Activated CD8-positive, alpha-beta memory T cell treated with anti-CD3 and anti-CD28 coated beads, Interleukin-2, amount 50 U/mL, for 48 hours (primary cell): ENCODE data around the gene DGKB.

Experiments used
- DNase-seq: peaks from one replicate; pipeline ENCODE4 v3.0.0-alpha.2; 2020

DGKB gene

DNA sequence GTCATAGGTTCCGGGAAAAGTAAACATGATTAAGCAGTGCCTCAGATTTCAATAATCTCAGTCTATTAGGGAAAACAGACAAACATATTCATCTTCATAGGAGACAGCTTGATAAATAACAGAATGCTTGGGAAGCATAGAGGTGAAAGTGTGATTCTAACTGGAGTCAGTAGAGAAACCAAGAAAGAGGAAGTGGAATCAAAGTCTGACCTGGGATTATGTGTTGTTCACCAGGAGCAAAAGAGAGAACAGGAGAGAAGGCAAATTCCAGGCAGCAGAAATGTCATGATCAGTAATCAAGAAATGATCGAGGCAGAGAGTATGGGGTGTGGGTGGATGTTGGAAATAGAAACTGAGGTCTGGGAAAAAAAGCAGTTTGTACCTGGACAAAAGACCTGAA, 43.7 kb downstream of the DGKB start:
- DNase-seq: no peak

DNA sequence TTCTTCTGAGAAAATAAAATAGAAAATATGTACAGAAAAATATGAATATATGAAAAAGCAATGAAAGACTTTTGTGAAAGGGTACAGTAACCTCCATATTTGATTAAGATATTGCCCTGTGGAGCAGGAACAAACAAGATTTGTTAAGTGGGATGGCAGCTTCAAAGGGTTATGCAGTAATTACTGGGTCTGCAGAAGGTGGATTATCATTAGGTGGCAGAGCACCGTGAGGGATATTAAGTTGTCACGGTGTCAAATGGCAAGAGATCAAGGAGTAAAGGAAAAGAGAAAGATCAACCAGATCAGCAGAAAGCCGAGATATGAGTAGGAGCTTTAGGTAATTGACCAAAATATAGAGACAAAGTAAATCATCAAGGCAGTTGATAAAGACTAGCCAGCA, 44.1 kb downstream of the DGKB start:
- DNase-seq: no peak

DNA sequence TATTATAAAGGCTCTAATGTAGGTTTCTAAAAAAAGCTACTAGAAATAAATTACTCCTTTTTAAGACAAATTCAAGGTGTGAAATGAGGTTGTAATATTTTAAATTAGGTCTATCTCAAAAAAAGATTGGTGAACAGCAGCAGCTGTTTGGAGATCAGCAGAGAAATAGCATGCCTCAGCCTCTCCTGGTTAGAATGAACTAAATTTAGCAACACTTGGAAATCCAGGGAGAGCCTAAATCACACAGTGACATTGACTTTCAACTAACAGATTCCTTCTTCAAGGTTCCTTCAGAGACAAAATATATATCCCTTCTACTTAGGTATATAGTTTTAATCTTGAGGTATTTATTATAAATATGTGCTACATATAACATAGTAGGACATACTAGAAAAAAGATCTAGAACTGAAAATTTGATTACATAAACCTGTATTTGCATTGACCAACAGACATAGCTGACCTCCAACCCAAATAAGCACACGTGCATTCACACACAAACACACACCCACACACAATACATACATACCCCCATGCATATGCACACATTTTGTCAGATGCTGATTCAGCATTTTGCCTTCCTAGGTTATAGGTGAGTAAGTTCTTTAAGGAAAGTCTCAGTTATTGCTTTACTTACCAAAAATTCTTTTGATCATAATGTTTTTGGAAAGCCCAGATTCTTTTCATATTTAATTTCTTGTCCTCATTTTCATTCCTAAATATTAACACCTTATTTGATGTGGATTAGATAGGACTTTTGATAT, 47.3 kb downstream of the DGKB start:
- DNase-seq: no peak

DNA sequence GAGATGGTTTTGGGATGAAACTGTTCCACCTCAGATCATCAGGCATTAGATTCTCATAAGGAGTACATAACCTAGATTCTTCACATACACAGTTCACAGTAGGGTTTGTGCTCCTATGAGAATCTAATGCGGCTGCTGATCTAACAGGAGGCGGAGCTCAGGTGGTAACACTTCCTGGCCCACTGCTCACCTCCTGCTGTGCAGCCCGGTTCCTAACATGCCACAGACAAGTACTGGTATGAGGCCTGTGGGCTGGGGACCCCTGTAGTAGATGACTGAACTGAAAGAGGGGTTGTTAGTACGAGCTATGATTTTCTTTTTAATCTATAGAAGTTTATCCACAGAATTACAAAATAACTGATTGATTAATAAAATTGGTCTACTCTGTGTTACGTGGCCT, 48.1 kb downstream of the DGKB start:
- DNase-seq: no peak

DNA sequence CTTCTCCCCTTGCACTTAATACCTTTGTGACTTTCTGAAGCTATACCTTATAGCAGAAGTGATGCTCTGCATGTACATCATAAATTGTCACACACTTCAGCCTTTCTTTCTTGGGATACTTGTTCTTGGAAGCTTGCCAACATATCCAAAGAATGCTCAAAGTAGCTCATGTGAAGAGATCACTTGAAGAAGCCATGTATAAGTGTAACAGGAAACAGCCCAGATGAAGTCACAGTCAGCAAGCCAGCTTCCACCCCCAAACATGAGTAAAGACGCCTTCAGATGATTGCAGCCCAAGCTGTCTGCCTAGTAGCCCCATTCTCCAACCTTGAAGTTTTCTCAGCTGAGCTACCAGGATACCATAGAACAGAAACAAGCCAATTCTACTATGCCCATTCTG, 50.9 kb downstream of the DGKB start:
- no peak for DNase-seq

DNA sequence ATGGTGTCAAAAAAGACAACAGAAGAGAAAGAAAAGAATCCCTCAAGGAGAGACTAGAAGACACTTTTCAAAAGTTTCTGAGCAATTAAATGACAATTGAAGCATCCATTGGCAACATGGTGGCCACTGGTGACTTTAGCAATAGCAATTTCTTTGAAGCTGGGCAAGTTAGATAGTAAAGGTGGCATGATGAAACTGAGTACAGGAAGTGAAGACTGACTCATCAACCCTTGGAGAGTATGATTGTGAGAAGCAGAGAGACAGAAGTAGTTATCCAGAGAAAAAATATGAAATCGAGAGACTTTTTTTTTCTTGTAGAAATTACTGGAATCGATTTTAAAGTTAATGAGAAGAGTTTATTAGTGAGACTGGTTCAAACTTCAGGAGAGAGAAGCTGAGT, 52.5 kb downstream of the DGKB start:
- no peak for DNase-seq

DNA sequence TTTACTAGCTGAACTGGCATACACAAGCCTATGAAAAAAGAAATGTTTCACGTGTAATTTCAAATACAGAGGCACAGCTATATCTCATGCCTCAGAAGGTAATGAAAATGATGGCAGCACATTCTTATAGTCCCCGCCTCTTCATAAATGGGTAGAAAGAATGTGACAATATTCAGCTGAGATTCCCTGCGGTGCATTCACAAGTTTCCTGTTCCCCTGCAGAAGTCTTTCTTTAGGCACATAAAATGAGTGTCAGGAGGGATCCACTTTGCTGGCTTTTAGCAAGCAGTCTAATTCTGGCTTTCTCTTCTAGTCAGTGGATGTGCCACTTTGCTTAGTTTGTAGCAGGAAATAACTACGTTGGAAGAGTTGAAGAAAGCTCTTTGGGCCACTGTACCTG, 56.1 kb downstream of the DGKB start:
- no peak for DNase-seq

DNA sequence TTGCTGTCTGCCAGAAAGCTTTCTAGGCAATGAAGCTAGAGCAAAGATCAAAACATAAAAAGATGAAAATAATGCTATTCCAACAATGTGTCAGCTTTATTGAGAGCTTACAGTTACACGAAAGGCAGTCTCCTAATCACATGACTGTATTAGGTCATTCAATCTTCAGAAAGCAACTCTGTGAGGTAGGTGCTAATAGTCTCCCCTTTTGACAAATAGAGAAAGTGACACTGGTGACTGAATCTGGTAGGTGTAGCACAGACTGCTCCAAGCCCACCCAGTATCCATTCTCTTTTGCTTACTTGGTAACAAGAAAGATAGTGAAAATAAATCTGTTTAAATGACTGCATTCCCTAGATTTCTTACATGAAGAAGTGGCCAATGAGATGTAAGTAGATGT, 58.8 kb downstream of the DGKB start:
- DNase-seq: no peak

DNA sequence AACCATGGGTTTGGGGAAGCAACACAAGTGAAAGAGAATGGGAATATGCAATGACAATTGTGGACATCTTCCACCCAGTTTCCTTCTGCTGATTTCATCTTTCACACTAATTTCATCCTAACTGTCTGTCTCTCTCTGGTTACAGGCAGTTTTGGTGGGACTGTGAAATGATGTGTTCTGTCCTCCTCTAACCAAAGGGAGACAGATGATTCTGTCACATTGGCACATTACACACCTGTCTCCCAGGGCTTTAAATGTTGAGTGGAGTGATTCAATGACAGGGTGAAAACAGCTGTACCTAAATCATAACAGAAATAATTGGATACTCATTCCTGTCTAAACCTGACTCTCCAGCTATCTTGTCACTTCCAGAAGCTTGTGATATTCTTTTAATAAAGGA, 60.0 kb downstream of the DGKB start:
- DNase-seq: no peak

DNA sequence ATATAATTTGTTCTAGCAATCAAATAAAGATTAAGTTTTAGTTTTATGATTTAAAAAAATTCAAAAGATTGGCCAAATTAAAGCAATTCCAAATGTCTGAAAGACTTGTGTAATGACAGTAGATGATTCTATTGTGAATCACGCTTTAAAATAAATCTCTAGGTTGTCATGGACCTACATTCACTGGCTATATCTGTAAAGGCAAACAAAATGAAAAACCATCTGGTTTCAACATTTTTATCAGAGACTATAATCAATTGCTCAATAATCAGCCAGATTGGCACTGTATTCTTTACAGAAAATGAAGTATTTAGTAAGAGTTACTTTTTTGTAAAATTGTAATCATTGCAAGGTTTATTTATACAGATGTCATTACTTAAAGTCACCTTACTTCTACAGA, 60.7 kb downstream of the DGKB start:
- DNase-seq: no peak

DNA sequence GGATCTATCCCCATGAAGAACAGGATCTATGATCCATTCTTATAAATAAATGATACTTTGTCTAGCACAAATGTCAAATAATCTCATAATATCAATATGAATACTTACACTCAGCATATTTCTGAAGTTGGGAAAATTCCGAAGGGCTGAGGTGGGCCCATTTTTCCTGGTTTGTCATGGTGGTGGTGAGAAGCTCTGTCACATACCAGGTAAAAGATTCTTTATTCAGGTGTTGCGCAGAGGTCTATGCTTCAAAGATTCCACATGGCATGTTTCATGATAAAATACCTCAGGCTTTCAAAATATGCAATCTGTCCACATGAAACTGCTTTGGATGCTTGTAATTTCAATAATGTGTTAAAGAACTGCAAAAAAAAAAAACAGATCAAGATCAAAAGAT, 61.5 kb downstream of the DGKB start:
- DNase-seq: no peak

DNA sequence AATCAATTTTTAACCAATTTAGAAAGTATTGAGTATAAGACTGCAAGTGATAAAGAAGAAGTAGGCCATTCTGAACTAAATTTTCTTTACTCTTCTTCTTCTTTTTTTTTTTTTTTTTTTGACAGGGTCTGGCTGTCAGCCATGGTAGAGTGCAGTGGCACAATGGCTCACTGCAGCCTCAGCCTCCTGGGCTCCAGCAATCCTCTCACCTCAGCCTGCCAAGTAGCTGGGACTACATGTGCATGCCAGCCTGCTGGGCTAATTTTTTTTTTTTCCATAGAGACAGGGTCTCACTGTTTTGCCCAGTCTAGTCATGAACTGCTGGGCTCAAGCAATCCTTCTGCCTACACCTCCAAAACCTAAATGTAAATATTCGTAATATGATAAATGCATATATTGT, 63.2 kb downstream of the DGKB start:
- no peak for DNase-seq

DNA sequence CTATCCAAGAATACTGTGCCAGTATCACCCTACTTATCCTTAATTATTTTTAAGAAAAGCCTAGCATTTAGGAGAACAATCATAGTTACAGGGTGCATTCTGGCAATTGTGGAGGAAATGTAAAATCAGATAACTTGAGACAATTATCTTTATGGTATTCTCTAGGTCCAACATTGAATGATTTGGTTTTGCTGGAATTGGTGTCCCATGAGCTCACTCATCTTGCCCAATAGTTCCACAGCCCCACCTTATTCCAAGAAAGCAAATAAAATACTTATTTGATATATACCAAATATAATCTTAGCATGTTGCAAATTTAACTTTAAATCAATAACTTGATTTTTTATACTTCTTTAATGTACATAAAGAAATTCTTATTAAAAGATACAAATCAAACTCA, 65.3 kb downstream of the DGKB start:
- no peak for DNase-seq

DNA sequence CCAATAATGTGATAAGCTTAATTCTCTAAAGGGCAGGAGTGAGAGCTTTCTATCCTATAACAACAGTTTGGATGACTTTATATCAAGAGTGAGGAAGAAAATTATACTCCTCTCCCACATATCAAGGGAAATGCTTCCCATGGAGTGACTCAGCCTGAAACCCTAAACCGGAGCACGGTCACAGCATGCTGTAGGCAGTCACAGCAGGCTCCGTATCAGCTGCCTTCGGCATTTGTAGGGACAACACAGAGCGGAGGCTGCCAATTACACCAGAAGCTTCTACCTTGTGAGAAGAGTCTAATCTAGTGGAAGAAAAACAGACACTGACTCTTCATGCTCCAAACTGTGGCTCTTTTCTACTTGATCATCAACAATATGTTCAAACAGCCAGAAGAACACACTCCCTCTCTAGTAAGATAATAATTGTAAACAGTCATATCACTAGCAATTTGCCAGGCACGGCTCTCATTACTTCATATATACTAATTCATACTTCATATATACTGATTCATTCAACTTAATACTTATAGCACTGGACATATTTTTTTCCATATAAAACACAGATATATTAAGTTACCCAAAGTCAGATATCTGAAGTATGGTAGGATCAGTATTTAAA, 65.9 kb downstream of the DGKB start:
- DNase-seq: no peak

DNA sequence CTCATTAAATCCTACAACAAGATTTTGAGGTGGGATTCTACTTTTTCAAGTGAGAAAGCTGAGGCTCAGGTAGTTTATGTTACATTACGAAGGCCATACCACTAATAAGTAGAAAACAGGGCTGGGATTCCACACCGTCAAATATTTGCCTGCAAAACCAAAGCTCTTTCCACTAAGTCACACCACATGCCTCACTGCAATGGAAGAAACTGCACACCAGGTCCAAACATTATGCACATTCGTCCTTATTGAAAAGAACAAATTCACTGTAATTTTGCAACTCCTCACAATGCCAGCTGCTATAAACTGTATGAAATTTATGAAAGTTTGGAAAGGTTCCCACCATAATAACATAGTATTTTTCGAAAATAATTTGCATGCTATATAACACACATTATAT, 66.5 kb downstream of the DGKB start:
- no peak for DNase-seq

DNA sequence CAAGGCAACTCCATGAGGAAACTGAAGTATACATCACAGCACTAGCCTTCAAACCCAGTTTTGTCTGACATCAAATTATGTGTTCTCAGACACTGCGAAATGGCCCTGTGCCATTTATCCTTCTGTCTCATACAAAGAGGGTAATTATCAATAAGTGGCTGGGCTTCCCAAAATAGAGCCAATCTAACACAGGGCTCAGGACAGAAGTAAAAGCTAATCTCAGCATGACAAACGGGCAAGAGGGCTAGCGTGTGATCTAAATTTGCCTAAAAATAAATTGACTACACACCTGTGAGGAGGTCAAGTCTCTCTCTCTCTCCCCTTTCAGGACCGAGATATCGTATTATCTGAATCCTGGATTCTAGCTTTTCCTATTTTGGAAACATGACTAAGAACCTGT, 67.2 kb downstream of the DGKB start:
- no peak for DNase-seq

DNA sequence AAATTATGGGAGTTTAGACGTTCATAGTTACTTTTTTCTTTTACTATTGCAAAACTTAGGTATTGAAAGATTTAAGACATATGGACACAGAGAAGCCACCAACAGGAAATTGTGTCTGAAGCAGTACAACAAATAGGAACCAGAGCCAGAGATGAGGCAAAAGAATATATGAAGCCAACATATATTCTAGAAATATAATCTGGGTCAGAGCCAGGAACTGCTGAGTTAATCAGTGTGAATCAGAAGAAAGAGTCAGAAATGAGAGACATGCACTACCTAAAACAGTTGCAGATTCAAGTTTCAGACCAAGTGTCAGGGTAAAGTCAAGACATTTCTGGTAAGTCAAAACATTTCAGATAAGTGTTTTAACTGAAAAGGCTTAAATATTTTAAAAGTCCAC, 67.7 kb downstream of the DGKB start:
- no peak for DNase-seq

DNA sequence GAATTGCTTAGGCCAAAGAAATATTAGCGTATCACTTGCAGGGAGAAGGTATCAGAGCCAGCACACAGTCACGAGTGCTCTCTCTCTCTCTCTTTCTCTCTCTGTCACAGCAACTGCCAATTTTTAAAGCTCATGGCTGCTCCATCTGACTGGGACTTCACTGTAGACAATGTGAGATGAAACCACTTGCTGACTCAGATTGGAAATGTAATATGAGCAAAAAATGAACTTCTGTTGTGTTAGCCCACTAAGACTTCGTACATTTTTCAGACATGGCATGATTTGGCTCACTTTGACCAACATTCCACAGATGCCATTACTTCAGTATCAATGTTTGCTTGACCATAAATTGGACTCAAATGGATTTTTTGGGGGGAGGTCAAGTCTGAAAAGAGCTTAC, 68.1 kb downstream of the DGKB start:
- DNase-seq: no peak

DNA sequence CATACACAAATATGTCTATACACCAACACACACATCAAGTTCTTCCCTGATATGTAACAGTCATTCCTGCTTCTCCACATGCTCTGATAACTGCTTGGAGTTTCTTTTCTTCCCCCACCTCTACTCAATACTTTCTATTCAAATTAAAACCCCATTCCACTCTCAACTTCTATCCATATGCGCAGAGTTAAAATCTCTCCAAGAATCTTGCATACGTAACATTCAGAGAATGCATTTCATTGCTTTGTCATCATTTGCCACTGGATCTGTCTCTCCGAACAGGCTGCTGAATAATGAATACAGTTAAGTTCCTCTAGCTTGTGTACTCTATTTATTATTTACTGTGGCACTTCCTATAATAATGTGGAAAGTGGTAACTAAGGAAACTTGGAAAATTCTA, 68.8 kb downstream of the DGKB start:
- no peak for DNase-seq

DNA sequence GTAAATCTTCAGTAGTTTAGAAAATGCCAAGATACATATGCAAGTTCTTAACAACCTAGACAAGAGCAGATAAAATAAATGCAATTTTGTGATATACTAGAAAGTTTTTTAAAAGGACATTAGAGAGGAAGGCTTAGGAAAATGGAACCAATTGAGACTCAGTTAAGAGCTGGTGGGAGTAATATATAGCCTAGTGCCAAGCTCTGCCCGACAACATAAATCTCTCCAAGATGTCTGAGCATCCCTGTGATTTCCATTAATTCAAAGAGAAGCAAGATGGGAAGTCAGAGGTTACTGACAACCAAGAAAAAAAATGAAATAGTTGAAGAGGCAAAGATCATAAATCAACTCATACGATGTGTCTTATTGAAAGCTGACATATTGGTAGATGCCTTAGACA, 74.5 kb downstream of the DGKB start:
- DNase-seq: no peak

DNA sequence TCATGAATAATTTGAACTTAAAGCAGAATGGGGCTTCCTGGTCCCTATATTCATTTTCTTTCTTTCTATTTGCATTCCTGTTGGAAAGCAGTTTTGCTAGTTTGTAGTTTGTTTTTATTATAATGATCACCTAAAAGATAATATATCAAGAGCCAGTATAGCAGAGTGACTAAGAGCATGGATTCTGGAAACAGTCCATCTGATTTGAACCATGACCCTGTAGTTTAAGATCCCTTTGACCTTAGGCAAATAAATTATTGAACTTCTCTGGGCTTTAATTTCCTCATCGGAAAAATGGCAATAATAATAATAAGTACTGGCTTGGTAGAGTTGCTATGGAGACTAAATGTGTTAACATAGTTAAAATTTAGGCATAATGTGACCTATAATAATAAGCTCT, 76.1 kb downstream of the DGKB start:
- no peak for DNase-seq

DNA sequence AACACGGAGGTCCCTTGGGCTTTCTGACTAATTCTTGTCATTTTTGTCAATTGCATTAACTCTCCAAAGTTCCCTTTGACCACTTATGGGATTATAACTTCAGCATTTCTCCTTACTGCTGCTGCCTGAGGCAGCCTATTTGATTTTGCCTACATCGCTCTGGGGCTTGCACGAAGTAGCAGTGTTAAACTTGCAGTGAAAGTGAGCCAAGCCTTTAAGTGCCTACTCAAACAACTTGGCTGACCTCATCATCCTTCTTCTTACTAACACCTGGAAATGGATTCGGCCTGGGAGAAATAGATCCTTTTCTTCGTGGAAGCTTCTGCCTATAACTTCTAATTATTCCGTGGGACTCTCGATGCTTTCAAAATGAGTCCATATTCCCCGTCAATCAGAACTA, 76.6 kb downstream of the DGKB start:
- no peak for DNase-seq

DNA sequence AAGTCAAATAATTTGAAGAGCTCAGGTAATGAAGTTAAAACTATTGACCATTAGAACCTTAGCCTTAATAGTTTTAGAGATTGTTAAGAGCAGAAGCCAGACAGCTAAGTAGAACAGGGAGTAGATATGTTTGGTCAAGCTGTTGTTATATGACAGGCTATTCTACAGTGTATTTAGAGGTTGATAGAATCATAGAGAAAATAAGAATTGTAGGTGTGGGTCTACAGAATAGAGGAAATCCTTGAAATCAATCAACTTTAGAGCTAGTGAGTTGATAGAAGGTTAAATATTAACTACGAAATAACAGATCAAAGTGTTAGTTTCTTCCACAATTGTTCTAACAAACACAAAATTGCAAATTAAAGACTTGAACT, 80.1 kb downstream of the DGKB start:
- DNase-seq: no peak

DNA sequence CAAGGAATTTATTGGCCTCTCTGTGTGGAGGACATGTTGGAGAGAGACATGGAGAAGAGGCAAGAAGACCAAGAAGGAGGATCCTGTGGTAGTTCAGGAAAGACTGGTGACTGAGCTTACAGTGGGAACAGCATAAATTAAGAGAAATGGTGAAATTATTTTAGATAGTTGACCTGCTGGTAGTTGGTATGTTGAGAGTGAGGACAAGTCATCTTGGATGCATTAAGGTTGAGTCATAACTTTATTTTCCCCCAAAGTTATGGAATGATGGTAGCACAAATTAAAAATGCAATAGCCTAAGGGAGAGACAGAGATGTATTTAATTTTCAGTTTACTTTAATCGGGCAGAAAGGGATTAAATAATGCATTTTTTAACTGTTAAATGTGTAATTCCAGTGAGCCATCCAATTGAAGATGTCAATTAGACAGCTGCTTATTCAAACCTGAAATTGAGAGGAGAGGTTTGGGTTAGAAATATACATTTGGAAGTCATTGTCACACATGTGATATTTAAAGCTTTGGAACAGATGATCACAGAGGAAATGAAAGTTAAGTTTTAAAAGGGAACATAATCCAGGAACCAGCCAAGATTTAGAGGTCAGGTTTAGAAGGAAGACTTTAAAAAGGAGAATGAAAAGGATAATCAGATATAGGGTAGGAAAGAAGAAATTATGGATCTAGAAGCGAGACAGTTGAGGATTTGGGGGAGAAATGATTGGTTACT, 80.6 kb downstream of the DGKB start:
- no peak for DNase-seq

DNA sequence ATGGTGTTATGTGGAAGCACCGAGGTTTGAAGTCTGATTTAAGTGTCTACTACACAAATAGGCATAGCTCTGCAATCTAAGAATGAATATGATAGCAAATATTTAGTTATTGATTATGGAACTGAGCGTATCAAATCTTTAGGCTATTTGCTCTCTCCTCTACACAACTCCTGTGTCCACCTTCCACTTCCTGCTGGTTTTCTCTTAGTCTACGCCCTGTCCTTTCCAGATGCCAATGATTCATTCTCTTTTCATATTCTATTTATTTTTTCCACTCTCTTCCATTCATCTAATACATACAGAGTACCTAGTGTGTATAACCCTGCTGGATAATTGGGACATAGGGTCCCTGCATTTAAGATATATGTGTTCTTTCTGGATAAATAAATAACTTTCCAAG, 83.7 kb downstream of the DGKB start:
- no peak for DNase-seq
